Measurements from ENCODE around the gene NBPF11. TPM values are rescaled to one million over a fixed set of nuclear protein-coding genes. Genes with fewer than 3 reads are reported as not detected.
A peak's percentile ranks its signal among the peaks of the same experiment; 100 is the strongest.
"Not testable (repeated sequence)": the region's sequence is repeated elsewhere in the genome, so short reads cannot be mapped to it uniquely, and the experiment has no call there.

NBPF11 gene, protein sequence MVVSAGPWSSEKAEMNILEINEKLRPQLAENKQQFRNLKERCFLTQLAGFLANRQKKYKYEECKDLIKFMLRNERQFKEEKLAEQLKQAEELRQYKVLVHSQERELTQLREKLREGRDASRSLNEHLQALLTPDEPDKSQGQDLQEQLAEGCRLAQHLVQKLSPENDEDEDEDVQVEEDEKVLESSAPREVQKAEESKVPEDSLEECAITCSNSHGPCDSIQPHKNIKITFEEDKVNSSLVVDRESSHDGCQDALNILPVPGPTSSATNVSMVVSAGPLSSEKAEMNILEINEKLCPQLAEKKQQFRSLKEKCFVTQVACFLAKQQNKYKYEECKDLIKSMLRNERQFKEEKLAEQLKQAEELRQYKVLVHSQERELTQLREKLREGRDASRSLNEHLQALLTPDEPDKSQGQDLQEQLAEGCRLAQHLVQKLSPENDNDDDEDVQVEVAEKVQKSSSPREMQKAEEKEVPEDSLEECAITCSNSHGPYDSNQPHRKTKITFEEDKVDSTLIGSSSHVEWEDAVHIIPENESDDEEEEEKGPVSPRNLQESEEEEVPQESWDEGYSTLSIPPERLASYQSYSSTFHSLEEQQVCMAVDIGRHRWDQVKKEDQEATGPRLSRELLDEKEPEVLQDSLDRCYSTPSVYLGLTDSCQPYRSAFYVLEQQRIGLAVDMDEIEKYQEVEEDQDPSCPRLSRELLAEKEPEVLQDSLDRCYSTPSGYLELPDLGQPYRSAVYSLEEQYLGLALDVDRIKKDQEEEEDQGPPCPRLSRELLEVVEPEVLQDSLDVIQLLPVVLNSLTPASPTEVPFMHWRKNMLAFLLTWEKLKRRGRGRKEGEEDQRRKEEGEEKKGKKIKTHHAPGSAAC
- total RNA-seq (10 to 100 TPM; 15.2 to 37.8 (median 29.3) TPM), polyA plus RNA-seq (1 to 10 TPM; 2.6 to 6.5 TPM), total RNA-seq (33.1 reads per million, percentile 62 among the genes with 10 or more reads in this experiment)

DNA sequence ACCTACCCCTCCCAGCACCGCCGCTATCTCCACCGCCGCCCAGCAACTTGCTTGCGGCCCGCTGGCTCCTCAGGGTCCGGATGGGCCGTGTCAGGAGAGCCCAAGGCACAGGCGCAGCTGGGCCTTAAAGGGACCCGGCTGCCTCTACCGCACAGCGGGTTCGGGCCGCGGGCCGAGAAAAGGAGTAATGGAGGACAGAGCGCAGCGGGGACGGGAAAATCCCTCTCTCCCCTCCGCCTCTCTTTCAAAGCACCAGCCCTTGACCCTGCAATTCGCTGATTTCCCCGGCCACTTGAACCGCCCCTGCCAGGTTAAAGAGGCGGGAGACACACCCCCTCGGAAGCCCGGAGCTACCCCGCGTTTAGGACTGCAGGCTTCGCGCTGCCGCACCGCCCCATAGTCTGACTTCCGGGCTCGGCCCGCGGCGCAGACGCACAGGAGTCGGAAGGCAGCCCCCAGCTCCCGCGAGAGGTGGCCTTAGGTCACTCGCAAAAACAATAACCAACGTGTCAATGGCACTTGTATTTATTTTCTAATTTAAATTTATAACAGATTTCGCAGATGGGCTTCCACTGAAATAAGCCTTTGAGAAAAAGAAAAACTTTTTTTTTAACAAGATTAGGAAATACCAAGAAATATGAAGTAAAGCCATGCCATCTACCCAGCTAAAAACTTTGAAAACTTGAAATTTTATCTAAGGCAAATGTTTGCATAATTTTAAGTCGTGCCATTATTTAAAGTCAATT, at the start of gene NBPF11:
Gene NBPF11 (minus strand): TSS at position 371 of the 746 bp plus-strand sequence. CDS start 25,278 bp downstream, outside the sequence.
- H3K36me3 Mint-ChIP-seq, POLR2A ChIA-PET: not testable (repeated sequence)
- H3K4me3 Mint-ChIP-seq = peak within 1 kb of the TSS; percentile 90 to 98 (median 97)

DNA sequence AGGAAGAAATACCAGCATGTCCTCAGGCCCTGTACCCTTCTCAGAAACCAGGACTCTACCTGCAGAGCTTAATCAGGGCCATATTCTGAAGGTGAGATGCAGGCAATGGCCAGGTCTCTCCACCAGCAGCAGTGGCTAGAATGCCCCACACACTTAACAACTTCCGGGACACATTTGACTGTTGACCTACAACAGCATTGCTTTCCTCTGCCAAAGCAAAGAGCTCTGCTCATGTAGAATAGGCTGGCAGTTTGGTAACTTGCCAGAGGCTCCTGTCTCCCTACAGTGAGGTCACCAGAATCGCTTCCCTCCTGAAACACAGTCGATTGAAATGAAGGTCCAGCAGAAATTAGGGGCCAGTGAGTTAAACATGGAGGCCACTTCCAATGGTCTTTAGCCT, 45.3 kb upstream of the NBPF11 start:
- CTCF ChIA-PET; H3K36me3 Mint-ChIP-seq; POLR2A ChIA-PET; intact Hi-C loops (cut with micrococcal nuclease); H3K27me3 ChIP-seq (ENCODE audit: control insufficient read depth in 2 of 2, insufficient read depth in 2 of 2, low read length in 2 of 2); H3K36me3 ChIP-seq (ENCODE audit: control insufficient read depth in 2 of 3, insufficient read depth in 3 of 3, low read length in 3 of 3); H3K4me3 Mint-ChIP-seq; H3K9me3 Mint-ChIP-seq; H3K27ac ChIP-seq (ENCODE audit: low read depth, low read length); H3K4me1 ChIP-seq (ENCODE audit: control insufficient read depth in 2 of 2, insufficient read depth in 2 of 2, low read length in 2 of 2); H3K4me1 Mint-ChIP-seq; H3K4me3 ChIP-seq (ENCODE audit: low read length); H3K27me3 Mint-ChIP-seq; DNase-seq; H3K9me3 ChIP-seq (ENCODE audit: control insufficient read depth in 2 of 3, low read length in 3 of 3); H3K27ac Mint-ChIP-seq: not testable (repeated sequence)
- ATAC-seq = peak; percentile 14

More for the DNA sequence above, at the start of gene NBPF11:
- H3K27me3 ChIP-seq (ENCODE audit: control insufficient read depth in 2 of 2, insufficient read depth in 2 of 2, low read length in 2 of 2); H3K9me3 Mint-ChIP-seq; H3K9me3 ChIP-seq (ENCODE audit: control insufficient read depth in 2 of 3, low read length in 3 of 3); H3K36me3 ChIP-seq (ENCODE audit: control insufficient read depth in 2 of 3, insufficient read depth in 3 of 3, low read length in 3 of 3); H3K4me1 ChIP-seq (ENCODE audit: control insufficient read depth in 2 of 2, insufficient read depth in 2 of 2, low read length in 2 of 2); CTCF ChIA-PET; intact Hi-C loops (cut with micrococcal nuclease): not testable (repeated sequence)
- H3K27ac Mint-ChIP-seq = peak within 1 kb of the TSS; percentile 88 to 96 (median 92)
- peak within 1 kb of the TSS; percentile 79 for H3K4me3 ChIP-seq (ENCODE audit: low read length)
- peak; percentile 95 for ATAC-seq
- peaks cover 0 to 12% (median 11%) of the 10 kb centered on the region in 5 donors for H3K27me3 Mint-ChIP-seq
- peak within 1 kb of the TSS; percentile 70 for H3K27ac ChIP-seq (ENCODE audit: low read depth, low read length)
- peak; percentile 63 to 87 (median 79) for DNase-seq
- H3K4me1 Mint-ChIP-seq = peaks cover 6 to 21% (median 12%) of the 10 kb centered on the region in 7 donors

DNA sequence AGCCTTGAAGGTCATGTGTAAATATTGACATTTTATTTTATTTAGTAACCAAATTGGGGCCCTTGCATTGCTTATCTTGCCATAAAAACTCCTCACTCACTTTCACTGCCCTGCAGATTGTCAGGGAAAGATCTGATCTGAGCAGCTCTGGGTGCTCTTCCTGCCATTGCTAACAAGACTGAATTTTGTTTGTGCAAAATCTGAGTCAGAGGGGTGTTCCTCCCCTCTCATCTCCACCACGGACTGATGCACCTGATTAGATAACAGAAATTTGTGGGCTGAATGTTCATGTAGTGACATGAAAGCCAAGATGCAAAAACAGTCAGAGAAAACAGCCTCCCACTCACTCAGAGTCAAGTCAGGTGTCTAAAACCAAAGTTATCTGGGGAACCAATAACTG, 44.9 kb upstream of the NBPF11 start:
- ATAC-seq = peak; percentile 84
- H3K4me1 Mint-ChIP-seq; H3K27me3 ChIP-seq (ENCODE audit: control insufficient read depth in 2 of 2, insufficient read depth in 2 of 2, low read length in 2 of 2); intact Hi-C loops (cut with micrococcal nuclease); CTCF ChIA-PET; H3K4me3 Mint-ChIP-seq; H3K27me3 Mint-ChIP-seq; H3K9me3 Mint-ChIP-seq; DNase-seq; H3K4me1 ChIP-seq (ENCODE audit: control insufficient read depth in 2 of 2, insufficient read depth in 2 of 2, low read length in 2 of 2); POLR2A ChIA-PET; H3K27ac ChIP-seq (ENCODE audit: low read depth, low read length); H3K36me3 Mint-ChIP-seq; H3K9me3 ChIP-seq (ENCODE audit: control insufficient read depth in 2 of 3, low read length in 3 of 3); H3K36me3 ChIP-seq (ENCODE audit: control insufficient read depth in 2 of 3, insufficient read depth in 3 of 3, low read length in 3 of 3); H3K27ac Mint-ChIP-seq; H3K4me3 ChIP-seq (ENCODE audit: low read length): not testable (repeated sequence)

DNA sequence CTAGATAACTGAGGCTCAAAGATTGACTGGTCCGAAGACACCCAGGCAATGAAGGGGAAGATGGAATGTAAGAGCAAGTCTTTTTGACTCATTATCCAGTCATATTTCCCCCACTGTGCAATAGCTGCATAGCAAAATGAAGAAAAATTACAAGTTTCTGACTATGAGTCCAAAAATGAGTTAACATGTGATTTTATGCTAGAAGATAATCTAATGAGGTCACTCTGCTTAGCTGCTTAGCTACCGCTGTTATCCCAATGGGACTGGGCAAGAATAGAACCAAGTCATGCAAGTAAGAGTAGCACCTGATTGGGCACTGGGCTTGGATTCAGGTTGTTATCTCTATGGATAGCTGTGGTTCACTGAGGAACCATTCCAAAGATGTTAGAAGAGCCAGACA, 43.0 kb upstream of the NBPF11 start:
- H3K27ac ChIP-seq (ENCODE audit: low read depth, low read length); H3K27me3 Mint-ChIP-seq; DNase-seq; H3K36me3 Mint-ChIP-seq; H3K9me3 Mint-ChIP-seq; H3K4me1 ChIP-seq (ENCODE audit: control insufficient read depth in 2 of 2, insufficient read depth in 2 of 2, low read length in 2 of 2); H3K9me3 ChIP-seq (ENCODE audit: control insufficient read depth in 2 of 3, low read length in 3 of 3); ATAC-seq; H3K36me3 ChIP-seq (ENCODE audit: control insufficient read depth in 2 of 3, insufficient read depth in 3 of 3, low read length in 3 of 3); POLR2A ChIA-PET; CTCF ChIA-PET; H3K27ac Mint-ChIP-seq; H3K4me1 Mint-ChIP-seq; H3K27me3 ChIP-seq (ENCODE audit: control insufficient read depth in 2 of 2, insufficient read depth in 2 of 2, low read length in 2 of 2); H3K4me3 ChIP-seq (ENCODE audit: low read length); intact Hi-C loops (cut with micrococcal nuclease); H3K4me3 Mint-ChIP-seq: not testable (repeated sequence)

DNA sequence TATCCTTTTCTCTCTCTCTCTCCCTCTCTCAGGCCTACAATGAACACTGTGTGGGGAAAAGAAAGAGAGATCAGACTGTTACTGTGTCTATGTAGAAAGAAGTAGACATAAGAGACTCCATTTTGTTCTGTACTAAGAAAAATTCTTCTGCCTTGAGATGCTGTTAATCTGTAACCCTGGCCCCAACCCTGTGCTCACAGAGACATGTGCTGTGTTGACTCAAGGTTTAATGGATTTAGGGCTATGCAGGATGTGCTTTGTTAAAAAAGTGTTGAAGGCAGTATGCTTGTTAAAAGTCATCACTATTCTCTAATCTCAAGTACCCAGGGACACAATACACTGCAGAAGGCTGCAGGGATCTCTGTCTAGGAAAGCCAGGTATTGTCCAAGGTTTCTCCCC, 36.7 kb upstream of the NBPF11 start:
- H3K27ac ChIP-seq (ENCODE audit: low read depth, low read length); CTCF ChIA-PET: not testable (repeated sequence)

DNA sequence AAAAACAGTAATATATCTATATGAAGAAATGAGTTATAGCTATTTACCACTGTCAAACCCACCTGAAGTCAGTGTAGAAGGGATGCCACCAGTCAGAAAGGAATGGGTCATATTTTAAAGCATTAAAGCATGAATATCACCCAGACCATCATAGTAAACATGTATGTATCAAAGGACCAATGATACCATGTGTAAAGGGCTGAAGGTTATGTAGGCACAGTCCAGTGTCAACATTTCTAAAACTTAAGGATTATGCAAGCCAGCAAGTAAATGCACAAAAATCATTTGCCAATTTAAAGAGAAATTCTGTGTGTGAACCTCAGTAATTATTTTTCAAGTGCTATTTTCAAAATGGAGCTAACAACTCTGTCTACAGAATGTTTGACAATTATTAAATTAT, 26.6 kb upstream of the NBPF11 start:
- ATAC-seq; H3K27me3 Mint-ChIP-seq; H3K4me1 ChIP-seq (ENCODE audit: control insufficient read depth in 2 of 2, insufficient read depth in 2 of 2, low read length in 2 of 2); H3K4me1 Mint-ChIP-seq; H3K27ac ChIP-seq (ENCODE audit: low read depth, low read length); H3K27me3 ChIP-seq (ENCODE audit: control insufficient read depth in 2 of 2, insufficient read depth in 2 of 2, low read length in 2 of 2); DNase-seq; H3K4me3 ChIP-seq (ENCODE audit: low read length); H3K27ac Mint-ChIP-seq; H3K9me3 Mint-ChIP-seq; intact Hi-C loops (cut with micrococcal nuclease); POLR2A ChIA-PET; CTCF ChIA-PET; H3K36me3 Mint-ChIP-seq; H3K9me3 ChIP-seq (ENCODE audit: control insufficient read depth in 2 of 3, low read length in 3 of 3); H3K4me3 Mint-ChIP-seq; H3K36me3 ChIP-seq (ENCODE audit: control insufficient read depth in 2 of 3, insufficient read depth in 3 of 3, low read length in 3 of 3): not testable (repeated sequence)

More for the DNA sequence above, 36.7 kb upstream of the NBPF11 start:
- H3K27ac Mint-ChIP-seq; ATAC-seq; POLR2A ChIA-PET; intact Hi-C loops (cut with micrococcal nuclease); H3K4me3 Mint-ChIP-seq; H3K36me3 ChIP-seq (ENCODE audit: control insufficient read depth in 2 of 3, insufficient read depth in 3 of 3, low read length in 3 of 3); H3K9me3 Mint-ChIP-seq; H3K9me3 ChIP-seq (ENCODE audit: control insufficient read depth in 2 of 3, low read length in 3 of 3); H3K4me1 Mint-ChIP-seq; H3K27me3 ChIP-seq (ENCODE audit: control insufficient read depth in 2 of 2, insufficient read depth in 2 of 2, low read length in 2 of 2); H3K4me3 ChIP-seq (ENCODE audit: low read length); H3K4me1 ChIP-seq (ENCODE audit: control insufficient read depth in 2 of 2, insufficient read depth in 2 of 2, low read length in 2 of 2); H3K36me3 Mint-ChIP-seq; H3K27me3 Mint-ChIP-seq; DNase-seq: not testable (repeated sequence)
